Measurements from ENCODE around the gene MICAL2.

MICAL2 gene

DNA sequence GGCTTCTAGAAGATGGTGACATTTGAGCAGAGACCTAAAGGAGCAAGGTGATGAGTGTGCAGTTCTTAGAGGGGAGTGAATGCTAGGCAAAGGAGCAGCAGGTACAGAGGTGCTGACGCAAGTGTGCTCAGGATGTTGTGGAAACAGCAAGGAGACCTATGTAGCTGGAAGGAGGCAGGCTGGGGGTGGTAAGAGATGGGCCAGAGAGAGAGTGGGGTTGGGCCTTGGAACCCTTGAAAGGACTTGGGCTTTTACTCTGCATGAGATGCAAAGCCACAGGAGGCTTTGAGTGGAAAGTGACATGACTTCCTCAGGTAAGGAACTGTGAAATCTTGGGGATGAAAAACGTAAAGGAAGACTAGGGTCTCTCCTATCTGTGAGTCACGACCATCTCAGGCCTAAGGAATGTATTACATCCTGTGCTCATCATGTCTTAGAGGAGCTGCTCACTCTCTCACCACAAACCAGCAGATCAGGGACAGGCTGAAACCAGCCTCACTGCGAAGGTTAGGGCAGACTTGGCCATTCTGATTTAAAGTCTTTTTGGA lies 65.4 kb downstream of the MICAL2 start:
- Histone ChIP-seq H3K27ac (ENCODE audit: insufficient read depth in 1 of 2, low read depth in 1 of 2, low read length in 2 of 2, poor library complexity in 1 of 2, severe bottlenecking in 2 of 2) (no peak overlapping the region), H3K4me1 (ENCODE audit: control extremely low read depth in 1 of 4, control insufficient read depth in 4 of 4, insufficient read depth in 4 of 4, low read length in 3 of 4) (peaks cover 6 to 41% (median 12%) of the 10 kb centered on the region in 4 experiments), H3K9me3 (ENCODE audit: control extremely low read depth in 1 of 5, control insufficient read depth in 4 of 5, insufficient read depth in 2 of 5, low read depth in 1 of 5, low read length in 4 of 5) (peaks cover 0 to 4% (median 0%) of the 10 kb centered on the region in 5 experiments), H3K36me3 (ENCODE audit: control insufficient read depth in 4 of 4, insufficient read depth in 4 of 4, low read length in 3 of 4) (no peaks in the 10 kb centered on the region), H3K4me3 (ENCODE audit: control insufficient read depth in 1 of 7, extremely low read depth in 1 of 7, insufficient read depth in 4 of 7, low read depth in 2 of 7, low read length in 6 of 7) (no peak overlapping the region), H3K27me3 (replicated peaks in 2 of 5; ENCODE audit: control insufficient read depth in 4 of 5, insufficient read depth in 5 of 5, low read length in 4 of 5) (no peaks in the 10 kb centered on the region)
- ChIA-PET POLR2A (no interaction called here), CTCF (no interaction called here)
- 5% methylated on average over 2 of the region's 4 CpGs for WGBS (ENCODE audit: insufficient coverage)
- peak in 1 of 3 donors; percentile 17 for DNase-seq

GRCh38 chr11:12176410-12176809 lies 66.0 kb downstream of the MICAL2 start:
- no peaks in the 10 kb centered on the region for H3K36me3 ChIP-seq (ENCODE audit: control insufficient read depth in 4 of 4, insufficient read depth in 4 of 4, low read length in 3 of 4)
- WGBS (ENCODE audit: insufficient coverage), result 100% methylated on average over 2 of the region's 4 CpGs
- peaks cover 0 to 4% (median 0%) of the 10 kb centered on the region in 5 experiments for H3K9me3 ChIP-seq (ENCODE audit: control extremely low read depth in 1 of 5, control insufficient read depth in 4 of 5, insufficient read depth in 2 of 5, low read depth in 1 of 5, low read length in 4 of 5)
- CTCF ChIA-PET, result no interaction called here
- peaks cover 6 to 41% (median 12%) of the 10 kb centered on the region in 4 experiments for H3K4me1 ChIP-seq (ENCODE audit: control extremely low read depth in 1 of 4, control insufficient read depth in 4 of 4, insufficient read depth in 4 of 4, low read length in 3 of 4)
- POLR2A ChIA-PET, result no interaction called here
- H3K27ac ChIP-seq (ENCODE audit: insufficient read depth in 1 of 2, low read depth in 1 of 2, low read length in 2 of 2, poor library complexity in 1 of 2, severe bottlenecking in 2 of 2), result no peak overlapping the region
- H3K4me3 ChIP-seq (ENCODE audit: control insufficient read depth in 1 of 7, extremely low read depth in 1 of 7, insufficient read depth in 4 of 7, low read depth in 2 of 7, low read length in 6 of 7), result no peak overlapping the region
- no peak for DNase-seq
- no peaks in the 10 kb centered on the region for H3K27me3 ChIP-seq (replicated peaks in 2 of 5; ENCODE audit: control insufficient read depth in 4 of 5, insufficient read depth in 5 of 5, low read length in 4 of 5)

DNA sequence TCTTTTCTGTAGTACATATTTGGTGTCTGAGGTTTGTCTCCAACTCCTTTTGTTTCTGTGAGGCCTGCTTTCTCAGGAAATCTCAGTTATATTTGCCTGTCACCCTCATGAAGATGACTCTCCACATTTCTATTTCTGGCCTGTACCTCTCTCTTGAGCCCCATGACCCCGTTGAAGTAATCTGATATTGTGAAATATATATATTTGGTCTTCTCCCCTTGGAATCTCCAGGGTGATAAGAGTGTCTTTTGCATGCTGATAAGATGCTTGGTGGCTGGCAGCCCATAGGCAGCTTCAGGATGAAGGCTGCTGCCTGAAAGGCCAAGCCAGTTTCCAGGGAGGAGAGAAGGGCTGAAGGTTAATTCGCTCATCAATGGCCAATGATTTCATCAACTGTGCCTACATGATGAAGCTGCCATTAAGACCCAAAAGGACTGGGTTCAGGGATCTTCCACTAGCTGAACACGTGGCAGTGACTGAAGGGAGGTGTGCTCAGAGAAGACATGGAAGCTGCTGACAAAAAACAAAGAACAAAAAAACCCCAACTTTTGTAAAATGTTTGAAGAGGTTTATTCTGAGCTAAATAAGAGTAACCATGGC lies 67.4 kb downstream of the MICAL2 start:
- POLR2A ChIA-PET, result interaction anchor here (0.6 to 0.9 kb wide), 2 partner anchors 45 to 295 kb away, joined by 3 read pairs; no protein-coding TSS in a partner anchor
- Histone ChIP-seq H3K4me1 (ENCODE audit: control extremely low read depth in 1 of 4, control insufficient read depth in 4 of 4, insufficient read depth in 4 of 4, low read length in 3 of 4) (peaks cover 6 to 45% (median 13%) of the 10 kb centered on the region in 4 experiments), H3K27ac (ENCODE audit: insufficient read depth in 1 of 2, low read depth in 1 of 2, low read length in 2 of 2, poor library complexity in 1 of 2, severe bottlenecking in 2 of 2) (no peak overlapping the region), H3K4me3 (ENCODE audit: control insufficient read depth in 1 of 7, extremely low read depth in 1 of 7, insufficient read depth in 4 of 7, low read depth in 2 of 7, low read length in 6 of 7) (no peak overlapping the region), H3K27me3 (replicated peaks in 2 of 5; ENCODE audit: control insufficient read depth in 4 of 5, insufficient read depth in 5 of 5, low read length in 4 of 5) (no peaks in the 10 kb centered on the region), H3K36me3 (ENCODE audit: control insufficient read depth in 4 of 4, insufficient read depth in 4 of 4, low read length in 3 of 4) (no peaks in the 10 kb centered on the region), H3K9me3 (ENCODE audit: control extremely low read depth in 1 of 5, control insufficient read depth in 4 of 5, insufficient read depth in 2 of 5, low read depth in 1 of 5, low read length in 4 of 5) (no peaks in the 10 kb centered on the region)
- CTCF ChIA-PET, result interaction anchor here (0.7 to 1.6 kb wide), 4 partner anchors 11 to 1980 kb away, joined by 3 to 8 read pairs (median 3); no protein-coding TSS in a partner anchor
- DNase-seq, result no peak
- WGBS (ENCODE audit: insufficient coverage), result 100% methylated on average over 2 of the region's 3 CpGs

DNA sequence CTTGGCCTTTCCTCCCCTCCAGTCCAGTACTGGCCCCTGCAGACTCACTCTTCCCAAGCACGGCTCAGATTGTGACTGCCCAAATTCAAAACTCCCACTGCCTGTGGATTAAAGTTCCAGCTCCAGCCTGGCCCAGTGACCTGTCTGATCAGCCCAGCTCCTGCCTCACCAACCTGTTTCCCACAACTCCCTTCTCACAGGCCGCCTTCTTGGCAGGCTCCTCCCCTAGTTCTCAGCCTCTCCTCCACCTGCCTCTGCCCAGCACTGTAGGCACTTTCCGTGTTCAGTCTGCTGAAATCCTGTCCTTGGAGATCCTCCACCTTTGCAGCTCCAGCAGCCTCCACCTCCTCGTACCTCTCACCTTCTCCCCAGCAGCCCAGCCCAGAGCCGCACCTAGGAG lies 68.6 kb downstream of the MICAL2 start:
- no peaks in the 10 kb centered on the region for H3K9me3 ChIP-seq (ENCODE audit: control extremely low read depth in 1 of 5, control insufficient read depth in 4 of 5, insufficient read depth in 2 of 5, low read depth in 1 of 5, low read length in 4 of 5)
- H3K36me3 ChIP-seq (ENCODE audit: control insufficient read depth in 4 of 4, insufficient read depth in 4 of 4, low read length in 3 of 4), result no peaks in the 10 kb centered on the region
- no peak overlapping the region for H3K27ac ChIP-seq (ENCODE audit: insufficient read depth in 1 of 2, low read depth in 1 of 2, low read length in 2 of 2, poor library complexity in 1 of 2, severe bottlenecking in 2 of 2)
- CTCF ChIA-PET, result interaction anchor here (0.5 to 1.1 kb wide), 3 partner anchors 22 to 104 kb away, joined by 3 read pairs; no protein-coding TSS in a partner anchor
- no peak for DNase-seq
- no peaks in the 10 kb centered on the region for H3K27me3 ChIP-seq (replicated peaks in 2 of 5; ENCODE audit: control insufficient read depth in 4 of 5, insufficient read depth in 5 of 5, low read length in 4 of 5)
- POLR2A ChIA-PET, result no interaction called here
- H3K4me3 ChIP-seq (ENCODE audit: control insufficient read depth in 1 of 7, extremely low read depth in 1 of 7, insufficient read depth in 4 of 7, low read depth in 2 of 7, low read length in 6 of 7), result no peak overlapping the region
- peaks cover 0 to 42% (median 17%) of the 10 kb centered on the region in 4 experiments for H3K4me1 ChIP-seq (ENCODE audit: control extremely low read depth in 1 of 4, control insufficient read depth in 4 of 4, insufficient read depth in 4 of 4, low read length in 3 of 4)
- WGBS (ENCODE audit: insufficient coverage), result 99% methylated on average over 5 of the region's 5 CpGs

DNA sequence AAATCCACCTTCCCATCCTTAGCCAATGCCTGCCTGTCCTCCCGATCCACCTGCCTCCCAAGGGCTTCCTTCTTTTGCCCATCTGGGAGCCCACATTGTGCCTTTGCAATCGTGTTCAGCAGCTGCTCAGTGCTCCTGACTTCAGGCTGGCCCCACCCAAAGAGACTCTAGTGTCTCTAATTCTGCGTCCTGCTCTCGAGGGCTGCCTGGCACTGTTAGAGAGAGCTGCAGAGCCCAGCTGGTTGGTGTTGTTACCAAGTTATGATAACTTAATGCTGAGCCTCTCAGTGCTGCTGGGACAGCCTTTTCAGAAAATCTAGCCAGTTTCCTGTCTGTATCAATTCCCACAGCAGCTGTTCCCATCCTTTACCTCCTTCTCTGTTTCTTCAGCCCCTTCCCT lies 69.1 kb downstream of the MICAL2 start:
- no peak for DNase-seq
- ChIA-PET POLR2A (no interaction called here), CTCF (interaction anchor here (1.1 kb wide), 1 partner anchor 23 kb away, joined by 3 read pairs; no protein-coding TSS in a partner anchor)
- Histone ChIP-seq H3K36me3 (ENCODE audit: control insufficient read depth in 4 of 4, insufficient read depth in 4 of 4, low read length in 3 of 4) (no peaks in the 10 kb centered on the region), H3K27me3 (replicated peaks in 2 of 5; ENCODE audit: control insufficient read depth in 4 of 5, insufficient read depth in 5 of 5, low read length in 4 of 5) (no peaks in the 10 kb centered on the region), H3K4me1 (ENCODE audit: control extremely low read depth in 1 of 4, control insufficient read depth in 4 of 4, insufficient read depth in 4 of 4, low read length in 3 of 4) (peaks cover 0 to 40% (median 15%) of the 10 kb centered on the region in 4 experiments), H3K27ac (ENCODE audit: insufficient read depth in 1 of 2, low read depth in 1 of 2, low read length in 2 of 2, poor library complexity in 1 of 2, severe bottlenecking in 2 of 2) (no peak overlapping the region), H3K9me3 (ENCODE audit: control extremely low read depth in 1 of 5, control insufficient read depth in 4 of 5, insufficient read depth in 2 of 5, low read depth in 1 of 5, low read length in 4 of 5) (no peaks in the 10 kb centered on the region), H3K4me3 (ENCODE audit: control insufficient read depth in 1 of 7, extremely low read depth in 1 of 7, insufficient read depth in 4 of 7, low read depth in 2 of 7, low read length in 6 of 7) (no peak overlapping the region)
- WGBS (ENCODE audit: insufficient coverage), result 96% methylated on average over 4 of the region's 4 CpGs

- WGBS (ENCODE audit: insufficient coverage), result 14% methylated on average over 1 of the region's 8 CpGs
These were observed 70.1 kb downstream of the MICAL2 start for GRCh38 chr11:12180257-12181205.

More at GRCh38 chr11:12180257-12181205, 70.1 kb downstream of the MICAL2 start:
- Histone ChIP-seq H3K4me1 (ENCODE audit: control extremely low read depth in 1 of 4, control insufficient read depth in 4 of 4, insufficient read depth in 4 of 4, low read length in 3 of 4) (peaks cover 0 to 30% (median 10%) of the 10 kb centered on the region in 4 experiments), H3K4me3 (ENCODE audit: control insufficient read depth in 1 of 7, extremely low read depth in 1 of 7, insufficient read depth in 4 of 7, low read depth in 2 of 7, low read length in 6 of 7) (no peak overlapping the region), H3K27ac (ENCODE audit: insufficient read depth in 1 of 2, low read depth in 1 of 2, low read length in 2 of 2, poor library complexity in 1 of 2, severe bottlenecking in 2 of 2) (no peak overlapping the region), H3K27me3 (replicated peaks in 2 of 5; ENCODE audit: control insufficient read depth in 4 of 5, insufficient read depth in 5 of 5, low read length in 4 of 5) (no peaks in the 10 kb centered on the region), H3K9me3 (ENCODE audit: control extremely low read depth in 1 of 5, control insufficient read depth in 4 of 5, insufficient read depth in 2 of 5, low read depth in 1 of 5, low read length in 4 of 5) (no peaks in the 10 kb centered on the region), H3K36me3 (ENCODE audit: control insufficient read depth in 4 of 4, insufficient read depth in 4 of 4, low read length in 3 of 4) (no peaks in the 10 kb centered on the region)
- ChIA-PET CTCF (interaction anchor here (0.9 to 1.6 kb wide), 3 partner anchors 56 to 135 kb away, joined by 3 to 6 read pairs (median 3); no protein-coding TSS in a partner anchor), POLR2A (no interaction called here)
- DNase-seq, result no peak

Data from common myeloid progenitor, CD34-positive (primary cell).